ENCODE data around the gene NPAS1. TPM values are rescaled to one million over a fixed set of nuclear protein-coding genes. Genes with fewer than 3 reads are reported as not detected.

Gene NPAS1
- total RNA-seq, 1 donor from 2014 or later: 0.99 TPM

GRCh38 chr19:47022541-47023447 lies 3.2 kb downstream of the NPAS1 start:
- H3K4me3 Mint-ChIP-seq (ENCODE audit: unreplicated experiment): no peak overlapping the region
- peaks cover 15% of the 10 kb centered on the region for H3K4me1 Mint-ChIP-seq (ENCODE audit: unreplicated experiment)

GRCh38 chr19:47023448-47023794 lies 3.8 kb downstream of the NPAS1 start:
- H3K27ac Mint-ChIP-seq (ENCODE audit: unreplicated experiment): no peak overlapping the region

More at GRCh38 chr19:47022541-47023447, 3.2 kb downstream of the NPAS1 start:
- no peaks in the 10 kb centered on the region for H3K36me3 Mint-ChIP-seq (ENCODE audit: unreplicated experiment)
- H3K27me3 Mint-ChIP-seq (ENCODE audit: unreplicated experiment): peaks cover 28% of the 10 kb centered on the region
- no peaks in the 10 kb centered on the region for H3K9me3 Mint-ChIP-seq (ENCODE audit: unreplicated experiment)
- no peak for TF ChIP-seq CTCF (IDR thresholded peaks at IDR 0.05)
- no peak overlapping the region for H3K27ac Mint-ChIP-seq (ENCODE audit: unreplicated experiment)
- no peak for DNase-seq (ENCODE audit: extremely low spot score, unreplicated experiment)

GRCh38 chr19:47024502-47024901 lies 4.9 kb downstream of the NPAS1 start:
- H3K27me3 Mint-ChIP-seq (ENCODE audit: unreplicated experiment): peaks cover 30% of the 10 kb centered on the region
- TF ChIP-seq CTCF (IDR thresholded peaks at IDR 0.05): no peak
- H3K27ac Mint-ChIP-seq (ENCODE audit: unreplicated experiment): no peak overlapping the region

More at GRCh38 chr19:47023448-47023794, 3.8 kb downstream of the NPAS1 start:
- no peak for DNase-seq (ENCODE audit: extremely low spot score, unreplicated experiment)
- TF ChIP-seq CTCF (IDR thresholded peaks at IDR 0.05): no peak
- Mint-ChIP-seq H3K27me3 (ENCODE audit: unreplicated experiment) (peaks cover 29% of the 10 kb centered on the region), H3K4me3 (ENCODE audit: unreplicated experiment) (no peak overlapping the region), H3K9me3 (ENCODE audit: unreplicated experiment) (no peaks in the 10 kb centered on the region), H3K36me3 (ENCODE audit: unreplicated experiment) (no peaks in the 10 kb centered on the region), H3K4me1 (ENCODE audit: unreplicated experiment) (peaks cover 15% of the 10 kb centered on the region)

GRCh38 chr19:47026156-47026555 lies 6.5 kb downstream of the NPAS1 start:
- Mint-ChIP-seq H3K36me3 (ENCODE audit: unreplicated experiment) (no peaks in the 10 kb centered on the region), H3K4me1 (ENCODE audit: unreplicated experiment) (peaks cover 8% of the 10 kb centered on the region), H3K27ac (ENCODE audit: unreplicated experiment) (no peak overlapping the region), H3K27me3 (ENCODE audit: unreplicated experiment) (peaks cover 34% of the 10 kb centered on the region), H3K9me3 (ENCODE audit: unreplicated experiment) (no peaks in the 10 kb centered on the region), H3K4me3 (ENCODE audit: unreplicated experiment) (no peak overlapping the region)
- no peak for DNase-seq (ENCODE audit: extremely low spot score, unreplicated experiment)
- no peak for TF ChIP-seq CTCF (IDR thresholded peaks at IDR 0.05)

More at GRCh38 chr19:47024502-47024901, 4.9 kb downstream of the NPAS1 start:
- H3K4me1 Mint-ChIP-seq (ENCODE audit: unreplicated experiment): peaks cover 13% of the 10 kb centered on the region
- no peak overlapping the region for H3K4me3 Mint-ChIP-seq (ENCODE audit: unreplicated experiment)
- DNase-seq (ENCODE audit: extremely low spot score, unreplicated experiment): no peak
- no peaks in the 10 kb centered on the region for H3K36me3 Mint-ChIP-seq (ENCODE audit: unreplicated experiment)
- H3K9me3 Mint-ChIP-seq (ENCODE audit: unreplicated experiment): no peaks in the 10 kb centered on the region

GRCh38 chr19:47026889-47027288 lies 7.3 kb downstream of the NPAS1 start:
- Mint-ChIP-seq H3K4me3 (ENCODE audit: unreplicated experiment) (no peak overlapping the region), H3K27ac (ENCODE audit: unreplicated experiment) (no peak overlapping the region), H3K27me3 (ENCODE audit: unreplicated experiment) (peaks cover 32% of the 10 kb centered on the region), H3K4me1 (ENCODE audit: unreplicated experiment) (peaks cover 6% of the 10 kb centered on the region), H3K36me3 (ENCODE audit: unreplicated experiment) (no peaks in the 10 kb centered on the region), H3K9me3 (ENCODE audit: unreplicated experiment) (no peaks in the 10 kb centered on the region)
- DNase-seq (ENCODE audit: extremely low spot score, unreplicated experiment): no peak
- no peak for TF ChIP-seq CTCF (IDR thresholded peaks at IDR 0.05)
